ENCODE measurements around the gene ANGPT4.

The ANGPT4 gene

GRCh38 chr20:825710-826421, 90.3 kb downstream of the ANGPT4 start:
- no peak overlapping the region for H3K4me3 ChIP-seq (ENCODE audit: low read depth, low read length)
- H3K4me1 ChIP-seq (ENCODE audit: control insufficient read depth, insufficient read depth, low read length) = no peaks in the 10 kb centered on the region
- H3K9ac ChIP-seq (ENCODE audit: low read depth, low read length) = no peak overlapping the region
- no peaks in the 10 kb centered on the region for H3K36me3 ChIP-seq (ENCODE audit: control insufficient read depth, insufficient read depth, low read length)
- H3K27me3 ChIP-seq (ENCODE audit: control insufficient read depth, insufficient read depth, low read length) = no peaks in the 10 kb centered on the region
- no peaks in the 10 kb centered on the region for H3K9me3 ChIP-seq (ENCODE audit: control insufficient read depth, insufficient read depth, low read length)

DNA sequence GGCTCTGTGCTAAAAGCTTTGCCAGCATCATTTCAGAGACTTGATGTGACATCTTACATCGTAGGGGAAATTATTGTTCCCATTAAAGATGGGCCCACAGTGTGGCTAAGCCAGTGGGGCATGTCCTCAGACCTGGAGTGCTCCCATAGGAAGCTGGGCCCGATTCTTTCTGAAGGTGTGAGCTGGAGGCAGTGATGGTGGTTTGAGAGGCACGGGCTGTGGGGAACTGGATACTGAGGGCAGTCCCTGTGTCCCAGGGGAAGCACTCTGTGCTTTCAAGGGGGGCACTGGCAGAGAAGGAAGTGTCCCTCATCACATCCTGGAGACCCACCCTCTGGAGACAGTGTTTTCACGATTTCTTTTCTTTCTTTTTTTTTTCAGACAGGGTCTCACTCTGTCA, 91.2 kb downstream of the ANGPT4 start:
- H3K4me1 ChIP-seq (ENCODE audit: control insufficient read depth, insufficient read depth, low read length) = no peaks in the 10 kb centered on the region
- H3K4me3 ChIP-seq (ENCODE audit: low read depth, low read length) = no peak overlapping the region
- H3K36me3 ChIP-seq (ENCODE audit: control insufficient read depth, insufficient read depth, low read length) = no peaks in the 10 kb centered on the region
- no peak overlapping the region for H3K9ac ChIP-seq (ENCODE audit: low read depth, low read length)
- no peaks in the 10 kb centered on the region for H3K9me3 ChIP-seq (ENCODE audit: control insufficient read depth, insufficient read depth, low read length)
- H3K27me3 ChIP-seq (ENCODE audit: control insufficient read depth, insufficient read depth, low read length) = no peaks in the 10 kb centered on the region

- no peaks in the 10 kb centered on the region for H3K9me3 ChIP-seq (ENCODE audit: control insufficient read depth, insufficient read depth, low read length)
- no peaks in the 10 kb centered on the region for H3K4me1 ChIP-seq (ENCODE audit: control insufficient read depth, insufficient read depth, low read length)
- no peaks in the 10 kb centered on the region for H3K27me3 ChIP-seq (ENCODE audit: control insufficient read depth, insufficient read depth, low read length)
- no peak overlapping the region for H3K9ac ChIP-seq (ENCODE audit: low read depth, low read length)
- H3K36me3 ChIP-seq (ENCODE audit: control insufficient read depth, insufficient read depth, low read length) = no peaks in the 10 kb centered on the region
- no peak overlapping the region for H3K4me3 ChIP-seq (ENCODE audit: low read depth, low read length)
These were observed 91.6 kb downstream of the ANGPT4 start for GRCh38 chr20:824490-824889.

DNA sequence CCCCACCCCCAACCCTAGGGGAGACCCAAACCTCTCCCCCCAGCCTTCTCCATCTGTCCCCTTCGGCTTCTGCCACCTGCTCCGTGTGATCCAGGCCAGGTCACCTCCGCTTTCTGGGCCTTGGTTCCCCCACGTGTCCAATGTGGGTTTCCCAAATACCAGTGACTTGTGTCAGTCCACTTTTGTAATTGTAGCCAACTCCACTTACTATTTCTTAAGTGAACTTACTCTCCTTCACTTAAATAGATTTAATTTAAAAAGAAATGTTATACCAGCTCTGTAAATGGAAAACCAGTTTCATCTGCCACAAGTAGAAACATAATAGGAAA, 92.6 kb downstream of the ANGPT4 start:
- no peak overlapping the region for H3K9ac ChIP-seq (ENCODE audit: low read depth, low read length)
- H3K27me3 ChIP-seq (ENCODE audit: control insufficient read depth, insufficient read depth, low read length) = no peaks in the 10 kb centered on the region
- H3K4me1 ChIP-seq (ENCODE audit: control insufficient read depth, insufficient read depth, low read length) = no peaks in the 10 kb centered on the region
- no peaks in the 10 kb centered on the region for H3K36me3 ChIP-seq (ENCODE audit: control insufficient read depth, insufficient read depth, low read length)
- H3K4me3 ChIP-seq (ENCODE audit: low read depth, low read length) = no peak overlapping the region
- no peaks in the 10 kb centered on the region for H3K9me3 ChIP-seq (ENCODE audit: control insufficient read depth, insufficient read depth, low read length)

DNA sequence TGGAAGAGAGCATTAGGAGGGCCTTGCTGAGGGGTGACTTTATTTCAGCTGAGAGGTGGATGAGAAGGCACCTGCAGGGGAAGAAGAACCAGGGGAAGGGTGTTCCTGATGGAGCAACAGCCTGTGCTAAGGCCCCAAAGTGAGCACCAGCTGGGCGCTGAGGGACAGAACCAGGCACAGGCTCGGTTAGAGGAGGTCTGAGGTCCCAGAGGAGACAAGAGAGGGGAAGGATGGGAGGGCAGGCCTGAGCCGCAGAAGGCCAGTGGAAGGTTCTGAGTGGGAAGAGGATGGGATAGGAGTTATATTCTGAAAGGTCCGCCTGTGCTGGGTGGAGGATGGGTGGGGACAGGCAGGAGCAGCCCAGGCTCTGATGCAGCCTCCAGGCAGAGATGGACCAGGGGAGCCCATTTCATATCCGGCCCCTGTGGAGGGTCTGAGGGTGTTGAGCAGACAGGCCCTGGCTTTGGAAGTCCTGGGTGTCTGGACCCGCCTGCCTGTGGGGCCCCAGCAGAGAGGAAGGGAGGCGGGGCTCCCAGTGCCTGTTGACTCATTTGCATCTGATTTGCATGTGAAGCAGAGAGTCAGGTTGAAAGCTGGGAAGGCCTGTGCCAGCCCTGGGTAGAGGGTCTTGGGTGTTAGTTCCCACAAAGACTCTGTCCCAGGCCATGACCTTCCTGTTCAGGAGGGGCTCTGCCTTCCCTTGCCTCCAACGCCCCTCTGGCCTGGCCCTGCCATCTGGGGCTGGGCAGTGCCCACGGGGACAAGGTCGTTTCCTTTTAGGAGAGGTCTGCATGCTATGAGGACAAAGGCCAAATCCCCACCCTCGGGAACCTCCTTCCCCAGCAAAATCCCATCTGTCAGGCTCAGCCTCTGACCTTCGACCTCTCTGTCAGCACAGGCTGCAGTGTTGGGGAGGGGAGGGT, 93.2 kb downstream of the ANGPT4 start:
- Histone ChIP-seq H3K9me3 (ENCODE audit: control insufficient read depth, insufficient read depth, low read length) (no peaks in the 10 kb centered on the region), H3K36me3 (ENCODE audit: control insufficient read depth, insufficient read depth, low read length) (no peaks in the 10 kb centered on the region), H3K9ac (ENCODE audit: low read depth, low read length) (no peak overlapping the region), H3K4me3 (ENCODE audit: low read depth, low read length) (no peak overlapping the region), H3K4me1 (ENCODE audit: control insufficient read depth, insufficient read depth, low read length) (no peaks in the 10 kb centered on the region), H3K27me3 (ENCODE audit: control insufficient read depth, insufficient read depth, low read length) (no peaks in the 10 kb centered on the region)

GRCh38 chr20:821731-822065, 94.4 kb downstream of the ANGPT4 start:
- no peaks in the 10 kb centered on the region for H3K27me3 ChIP-seq (ENCODE audit: control insufficient read depth, insufficient read depth, low read length)
- no peak overlapping the region for H3K4me3 ChIP-seq (ENCODE audit: low read depth, low read length)
- H3K4me1 ChIP-seq (ENCODE audit: control insufficient read depth, insufficient read depth, low read length) = no peaks in the 10 kb centered on the region
- H3K9ac ChIP-seq (ENCODE audit: low read depth, low read length) = no peak overlapping the region
- no peaks in the 10 kb centered on the region for H3K9me3 ChIP-seq (ENCODE audit: control insufficient read depth, insufficient read depth, low read length)
- H3K36me3 ChIP-seq (ENCODE audit: control insufficient read depth, insufficient read depth, low read length) = no peaks in the 10 kb centered on the region

DNA sequence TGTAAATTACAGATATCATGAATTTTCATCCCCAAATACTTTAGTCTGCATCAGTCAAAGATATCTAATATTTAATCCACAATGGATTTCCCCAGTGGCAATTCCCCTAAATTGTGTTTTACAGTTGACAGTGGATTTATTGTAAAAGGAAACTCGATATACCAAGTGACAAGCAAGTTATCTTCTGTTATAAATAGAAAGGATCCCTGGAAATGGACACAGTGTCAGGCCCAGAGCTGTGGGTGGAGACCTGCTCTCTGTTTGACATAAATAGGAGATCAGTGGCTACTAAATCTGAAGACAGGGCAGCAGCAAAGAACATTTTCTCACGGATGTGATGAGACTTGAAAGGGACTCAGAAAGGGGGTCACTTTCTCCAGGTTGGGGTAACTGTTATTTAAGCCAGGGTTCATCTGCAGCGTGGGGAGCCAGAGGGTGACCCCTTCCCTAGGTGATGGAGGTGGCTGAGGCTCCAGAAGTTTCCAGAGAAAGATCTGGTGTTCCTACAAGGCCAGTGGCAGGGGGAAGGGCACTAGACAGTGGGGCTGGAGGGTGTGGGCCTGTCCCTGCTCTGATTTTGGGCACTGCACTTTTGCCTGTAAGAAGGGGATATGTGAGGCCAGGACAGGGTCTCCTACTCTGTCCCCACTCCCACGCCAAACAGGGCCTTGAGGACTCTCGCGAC, 94.9 kb downstream of the ANGPT4 start:
- H3K9ac ChIP-seq (ENCODE audit: low read depth, low read length) = no peak overlapping the region
- no peaks in the 10 kb centered on the region for H3K27me3 ChIP-seq (ENCODE audit: control insufficient read depth, insufficient read depth, low read length)
- no peak overlapping the region for H3K4me3 ChIP-seq (ENCODE audit: low read depth, low read length)
- no peaks in the 10 kb centered on the region for H3K36me3 ChIP-seq (ENCODE audit: control insufficient read depth, insufficient read depth, low read length)
- H3K4me1 ChIP-seq (ENCODE audit: control insufficient read depth, insufficient read depth, low read length) = no peaks in the 10 kb centered on the region
- H3K9me3 ChIP-seq (ENCODE audit: control insufficient read depth, insufficient read depth, low read length) = no peaks in the 10 kb centered on the region

- Histone ChIP-seq H3K36me3 (ENCODE audit: control insufficient read depth, insufficient read depth, low read length) (no peaks in the 10 kb centered on the region), H3K9me3 (ENCODE audit: control insufficient read depth, insufficient read depth, low read length) (no peaks in the 10 kb centered on the region), H3K4me1 (ENCODE audit: control insufficient read depth, insufficient read depth, low read length) (no peaks in the 10 kb centered on the region), H3K27me3 (ENCODE audit: control insufficient read depth, insufficient read depth, low read length) (no peaks in the 10 kb centered on the region), H3K4me3 (ENCODE audit: low read depth, low read length) (no peak overlapping the region), H3K9ac (ENCODE audit: low read depth, low read length) (no peak overlapping the region)
These were observed 95.7 kb downstream of the ANGPT4 start for GRCh38 chr20:820323-820953.

All from iPS-15b (cell line).